HG02943 (cell line): Measurements from ENCODE around the gene IL6R.

Source experiments
- ATAC-seq: cut with Tn5 transposase; IDR thresholded peaks from one replicate; pipeline ENCODE4 v1.9.1; 2021; ENCODE audit warnings: mild to moderate bottlenecking, low read depth, moderate library complexity; ENCODE audit not compliant: unreplicated experiment

Gene IL6R

DNA sequence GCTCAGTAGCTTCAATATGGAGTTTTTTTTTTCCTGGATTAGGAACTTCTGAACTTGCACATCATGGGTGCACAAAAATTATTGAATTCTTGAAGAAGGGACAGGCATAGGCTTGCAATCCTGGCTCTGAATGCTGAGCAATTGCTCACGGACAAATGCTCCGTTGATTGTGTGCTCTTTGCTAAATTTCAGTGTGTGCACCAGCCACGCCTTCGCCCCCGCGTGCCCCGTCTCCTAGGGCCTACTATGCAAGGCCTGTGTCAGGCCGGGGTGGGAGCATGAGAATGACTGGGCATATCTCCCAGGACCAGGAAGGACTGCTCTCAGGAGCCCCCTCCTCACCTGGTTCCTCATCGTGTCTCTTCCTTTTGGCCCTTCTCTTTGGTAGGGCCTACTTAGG is 17.4 kb downstream of the IL6R start:
- no peak for ATAC-seq

DNA sequence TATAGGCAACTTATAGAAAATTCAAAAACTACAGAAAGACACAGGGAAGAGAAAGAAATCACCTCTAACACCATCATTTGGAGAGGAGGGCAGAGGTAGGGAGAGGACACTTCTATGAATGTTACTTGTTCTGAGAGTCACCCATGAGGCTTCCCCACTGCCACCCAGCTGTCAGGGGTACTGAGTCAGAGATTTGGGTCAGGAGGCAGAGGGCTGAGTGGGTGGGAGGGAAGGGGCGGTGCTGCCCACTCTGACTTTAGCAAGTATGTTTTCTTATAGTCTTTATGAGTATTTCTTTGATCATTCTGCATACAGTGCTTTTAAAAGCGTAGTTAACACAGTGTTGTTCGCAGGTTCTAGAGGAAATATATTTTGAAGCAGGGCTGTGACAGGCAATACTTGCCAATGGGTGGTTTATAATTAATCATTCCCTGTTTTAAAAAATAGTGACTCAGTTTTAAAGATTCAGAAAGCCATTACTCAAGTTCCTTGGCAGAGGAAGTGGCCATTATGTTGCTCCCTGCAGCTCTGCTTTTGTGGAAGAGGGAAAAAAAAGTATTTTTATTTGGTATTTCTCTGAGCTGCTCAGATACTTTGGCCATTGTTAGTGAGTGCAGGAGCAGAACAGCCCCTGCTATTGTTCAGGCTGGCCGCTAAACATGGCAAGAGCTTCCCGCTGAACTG is 18.3 kb downstream of the IL6R start:
- no peak for ATAC-seq

DNA sequence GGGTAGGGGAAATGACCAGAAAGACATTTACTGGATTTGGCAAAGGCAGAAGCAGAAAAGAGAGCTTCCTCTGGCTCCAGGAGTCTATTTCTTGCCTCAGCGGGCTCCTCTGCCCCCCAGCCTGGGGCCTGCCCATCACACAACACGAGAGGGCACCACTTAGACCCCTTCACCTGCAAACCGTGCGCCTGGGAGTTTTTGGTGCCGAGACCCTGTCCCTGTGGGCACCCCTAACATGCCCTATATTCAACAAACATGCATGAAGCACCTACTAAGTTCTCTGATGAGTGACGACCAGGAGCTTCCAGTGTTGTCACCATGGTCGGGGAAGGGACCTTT is 18.8 kb downstream of the IL6R start:
- ATAC-seq, result no peak

DNA sequence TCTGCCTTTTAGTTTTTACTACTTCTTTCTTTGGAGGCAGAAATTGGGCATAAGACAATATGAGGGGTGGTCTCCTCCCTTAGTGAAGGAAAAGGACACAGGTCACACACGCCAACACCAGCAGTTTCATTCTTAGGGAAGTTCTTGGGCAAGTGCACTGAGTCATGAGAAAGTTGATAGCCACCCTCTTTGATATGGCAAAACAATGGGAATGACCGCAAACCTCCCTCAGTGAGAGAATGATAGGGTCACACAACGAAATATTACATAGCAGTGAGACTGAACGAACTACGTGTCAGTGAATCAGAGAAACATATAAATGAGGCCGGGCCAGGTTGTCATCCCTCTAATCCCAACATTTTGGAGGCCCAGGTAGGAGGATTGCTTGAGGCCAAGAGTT is 20.0 kb downstream of the IL6R start:
- ATAC-seq, result no peak

DNA sequence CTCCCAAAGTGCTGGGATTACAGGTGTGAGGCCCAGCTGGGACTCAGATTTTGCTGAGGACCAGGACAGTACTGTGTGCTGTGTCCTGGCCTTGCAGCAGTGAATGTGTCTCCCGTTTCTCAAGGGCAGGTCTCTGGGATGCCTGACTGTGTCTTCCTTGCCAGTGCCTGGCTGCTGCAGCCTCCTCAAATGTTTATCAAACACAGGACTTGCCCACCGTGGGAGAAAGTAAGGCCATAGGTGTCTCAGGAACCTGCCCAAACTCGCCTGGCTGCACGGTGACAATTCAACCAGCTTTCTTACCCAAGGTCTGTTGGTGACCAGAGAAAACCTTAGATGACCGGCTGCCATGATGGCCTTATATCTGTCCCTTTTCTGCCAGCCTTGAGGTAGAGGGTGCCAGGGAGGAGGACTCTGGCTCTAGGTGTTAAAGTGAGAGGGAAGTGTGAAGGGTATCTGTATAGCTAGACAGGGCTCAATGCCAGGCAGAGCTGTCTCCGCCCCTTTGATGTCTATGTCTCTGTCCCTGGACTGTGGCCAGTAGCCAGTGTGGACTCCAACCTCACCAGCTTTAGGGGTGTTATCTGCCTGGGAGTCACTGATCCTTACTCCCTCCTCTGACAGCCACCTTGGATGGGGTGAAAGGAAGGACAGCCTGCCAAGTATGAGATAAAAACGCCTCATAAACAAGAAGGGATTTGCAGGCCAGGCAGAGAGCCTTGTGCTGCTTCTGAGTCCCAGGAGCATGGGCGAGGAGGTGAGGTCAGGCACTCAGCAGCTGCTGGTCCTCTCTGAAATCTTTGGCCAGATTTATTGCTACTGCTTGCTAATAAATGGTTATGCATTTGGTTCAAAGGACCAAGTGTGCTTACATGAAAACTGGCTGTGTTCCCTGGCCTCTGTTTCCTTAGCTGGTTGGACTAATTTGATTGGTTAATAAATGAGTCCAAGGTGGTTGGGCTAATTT is 22.3 kb downstream of the IL6R start:
- no peak for ATAC-seq

DNA sequence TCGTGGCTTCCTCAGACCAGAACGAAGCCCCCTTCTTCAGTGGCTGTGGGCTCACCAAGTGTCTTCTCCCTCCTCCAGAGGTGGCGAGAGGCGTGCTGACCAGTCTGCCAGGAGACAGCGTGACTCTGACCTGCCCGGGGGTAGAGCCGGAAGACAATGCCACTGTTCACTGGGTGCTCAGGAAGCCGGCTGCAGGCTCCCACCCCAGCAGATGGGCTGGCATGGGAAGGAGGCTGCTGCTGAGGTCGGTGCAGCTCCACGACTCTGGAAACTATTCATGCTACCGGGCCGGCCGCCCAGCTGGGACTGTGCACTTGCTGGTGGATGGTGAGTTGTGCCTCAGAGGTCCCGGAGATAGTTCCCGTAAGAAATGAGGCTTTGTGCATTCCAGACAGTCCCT is 24.0 kb downstream of the IL6R start:
- no peak for ATAC-seq

DNA sequence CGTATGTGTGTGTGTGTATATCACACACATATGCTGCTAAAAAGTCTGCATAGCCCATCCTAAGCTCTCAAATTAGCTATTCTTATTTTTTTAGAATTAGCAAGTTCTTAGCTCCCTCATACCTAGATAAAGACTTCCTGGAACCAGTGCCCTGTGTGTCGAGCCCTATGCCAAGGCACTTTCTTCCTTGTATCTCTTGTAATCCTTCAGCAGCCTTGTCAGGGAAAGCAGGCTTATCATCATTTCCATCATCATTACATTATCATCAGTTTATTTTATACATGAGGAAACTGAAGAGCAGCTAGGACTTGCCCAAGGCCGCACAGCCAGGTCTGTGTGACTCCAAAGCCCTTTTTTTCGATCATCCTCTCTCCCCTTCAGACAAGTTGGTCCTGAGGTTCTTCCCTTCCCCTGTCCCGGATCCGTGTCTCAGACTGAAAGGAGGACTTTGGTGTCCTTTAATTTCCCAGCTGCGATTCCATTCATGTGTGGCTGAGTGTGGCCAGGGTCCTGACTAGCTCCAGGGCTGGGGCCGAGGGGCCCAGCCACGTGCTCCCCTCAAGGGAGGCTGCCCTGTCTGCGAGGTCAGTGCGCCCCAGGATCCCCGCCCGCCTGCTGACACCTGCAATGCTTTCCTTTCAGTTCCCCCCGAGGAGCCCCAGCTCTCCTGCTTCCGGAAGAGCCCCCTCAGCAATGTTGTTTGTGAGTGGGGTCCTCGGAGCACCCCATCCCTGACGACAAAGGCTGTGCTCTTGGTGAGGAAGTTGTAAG is 24.9 kb downstream of the IL6R start:
- ATAC-seq, result no peak

DNA sequence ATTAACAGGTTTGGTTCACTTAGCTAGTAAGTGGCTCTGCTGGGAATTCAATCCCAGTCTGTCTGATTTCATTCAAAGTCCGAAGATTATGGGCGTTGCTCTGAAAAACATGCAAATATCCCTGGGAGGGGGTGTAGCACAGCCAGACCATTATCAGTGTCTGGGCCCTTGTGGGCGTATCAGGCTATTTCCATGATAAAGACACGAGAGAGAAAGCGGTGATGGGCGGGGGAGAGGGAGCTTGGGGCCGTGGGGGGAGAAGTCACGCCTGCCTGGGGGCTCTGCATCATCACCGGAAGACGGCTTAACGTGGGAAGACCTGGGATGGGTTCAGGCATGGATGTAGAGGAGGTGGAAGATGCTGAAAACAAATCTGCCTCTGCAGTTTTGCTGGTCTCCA is 25.8 kb downstream of the IL6R start:
- no peak for ATAC-seq

DNA sequence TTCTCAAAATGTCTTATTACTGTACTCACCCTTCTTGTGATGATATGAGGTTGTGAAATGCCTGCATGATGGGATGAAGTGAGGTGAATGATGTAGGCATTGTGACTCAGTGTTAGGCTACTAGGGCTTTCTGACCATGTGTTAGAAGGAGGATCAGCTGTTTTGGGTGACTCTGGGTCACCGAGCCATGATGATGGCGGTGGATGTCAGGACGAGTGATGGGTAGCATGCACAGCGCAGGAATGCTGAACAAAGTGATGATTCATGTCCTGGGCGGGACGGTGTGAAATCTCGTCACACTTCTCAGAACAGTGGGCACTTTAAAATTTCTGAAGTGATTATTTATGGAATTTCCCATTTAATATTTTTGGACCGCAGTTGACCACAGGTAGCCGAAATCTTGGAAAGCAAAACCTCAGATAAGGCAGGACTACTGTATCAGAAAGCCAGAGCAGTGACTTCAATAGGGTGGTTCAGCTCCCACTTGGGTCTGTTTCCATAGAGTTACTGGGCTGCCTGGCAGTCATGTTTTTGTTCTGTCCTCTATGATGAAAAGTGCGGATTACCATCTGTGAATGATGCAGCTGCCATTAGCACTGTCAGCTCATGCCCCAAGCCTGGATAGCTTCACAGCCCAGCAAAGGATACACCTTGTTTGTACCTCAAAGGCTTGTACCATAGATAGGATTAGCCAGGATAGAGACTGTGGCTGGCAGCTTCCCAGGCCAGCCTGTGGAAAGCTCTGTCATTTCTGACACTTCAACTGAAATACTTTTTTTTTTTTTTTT is 26.6 kb downstream of the IL6R start:
- no peak for ATAC-seq

DNA sequence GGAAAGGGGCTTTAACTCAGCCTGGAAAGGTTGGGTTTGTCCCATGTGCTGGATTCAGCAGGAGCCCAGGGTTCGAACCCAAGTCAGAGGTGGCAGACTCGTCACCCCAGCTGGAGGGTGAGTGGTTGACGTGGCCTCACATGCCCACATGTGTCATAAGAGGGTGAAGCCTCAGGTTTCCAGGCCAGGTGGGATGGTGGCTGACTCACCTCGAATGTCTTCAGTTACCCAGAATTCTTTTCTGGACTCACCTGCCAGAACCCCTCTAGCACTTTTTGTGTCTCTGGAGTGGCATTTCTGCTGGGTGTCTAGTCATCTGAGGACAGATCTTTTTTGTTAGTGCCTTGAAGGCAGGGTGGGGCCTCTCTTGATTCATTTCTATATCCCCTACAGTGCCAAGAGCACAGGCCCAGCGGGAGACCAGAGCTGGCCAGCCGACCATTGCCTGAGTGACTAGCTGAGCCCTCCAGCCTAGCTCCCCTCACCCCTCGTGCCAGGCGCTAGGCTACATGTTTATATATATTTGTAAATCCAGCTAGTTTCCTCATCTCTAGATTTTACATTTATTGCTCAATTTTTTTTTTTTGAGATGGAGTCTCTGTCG is 28.1 kb downstream of the IL6R start:
- ATAC-seq, result no peak

DNA sequence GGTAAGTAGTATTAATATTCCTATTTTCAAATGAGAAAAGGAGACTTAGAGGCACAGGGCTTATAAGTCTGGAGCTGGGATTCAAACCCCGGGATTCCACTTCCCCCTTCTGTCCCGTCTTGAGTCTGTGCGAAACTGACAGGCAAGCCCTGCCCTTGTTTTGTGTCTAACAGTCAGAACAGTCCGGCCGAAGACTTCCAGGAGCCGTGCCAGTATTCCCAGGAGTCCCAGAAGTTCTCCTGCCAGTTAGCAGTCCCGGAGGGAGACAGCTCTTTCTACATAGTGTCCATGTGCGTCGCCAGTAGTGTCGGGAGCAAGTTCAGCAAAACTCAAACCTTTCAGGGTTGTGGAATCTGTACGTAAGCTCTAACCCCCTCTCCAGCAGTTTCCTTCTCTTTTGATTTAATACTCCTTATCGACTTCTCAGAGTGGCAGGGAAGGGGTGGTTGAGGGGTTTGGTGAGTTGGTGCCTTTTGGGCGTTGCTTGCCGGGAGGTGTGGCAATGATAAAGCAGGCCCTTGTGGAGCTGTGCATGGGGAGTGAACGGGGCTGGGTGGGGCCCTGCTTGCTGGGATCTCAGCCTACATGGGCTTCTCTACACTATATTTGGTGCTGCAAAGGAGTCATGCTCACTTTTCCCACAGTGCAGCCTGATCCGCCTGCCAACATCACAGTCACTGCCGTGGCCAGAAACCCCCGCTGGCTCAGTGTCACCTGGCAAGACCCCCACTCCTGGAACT is 29.4 kb downstream of the IL6R start:
- no peak for ATAC-seq

DNA sequence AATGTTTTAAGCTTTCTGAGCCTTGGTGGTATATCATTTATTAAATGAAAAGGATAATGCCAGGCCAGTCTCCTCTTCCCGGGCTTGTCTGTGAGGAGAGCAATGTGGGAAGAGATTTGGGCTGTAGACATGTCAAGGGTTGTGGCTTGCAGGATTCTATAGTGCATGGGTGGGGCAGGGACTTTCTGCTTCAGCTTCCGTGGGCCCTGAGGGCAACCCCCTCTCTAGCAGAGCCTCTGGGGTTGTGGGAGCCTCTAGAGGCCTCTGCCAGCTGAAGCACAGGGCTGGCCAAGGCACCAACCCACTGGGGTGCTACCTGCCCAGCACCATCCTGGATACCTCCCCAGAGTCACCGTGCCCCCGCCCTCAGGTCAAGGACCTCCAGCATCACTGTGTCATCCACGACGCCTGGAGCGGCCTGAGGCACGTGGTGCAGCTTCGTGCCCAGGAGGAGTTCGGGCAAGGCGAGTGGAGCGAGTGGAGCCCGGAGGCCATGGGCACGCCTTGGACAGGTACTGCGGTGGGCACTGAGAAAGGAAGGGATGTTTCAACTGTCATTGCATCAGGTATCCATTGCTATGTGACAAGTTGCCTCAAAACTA is 30.6 kb downstream of the IL6R start:
- ATAC-seq, result no peak

DNA sequence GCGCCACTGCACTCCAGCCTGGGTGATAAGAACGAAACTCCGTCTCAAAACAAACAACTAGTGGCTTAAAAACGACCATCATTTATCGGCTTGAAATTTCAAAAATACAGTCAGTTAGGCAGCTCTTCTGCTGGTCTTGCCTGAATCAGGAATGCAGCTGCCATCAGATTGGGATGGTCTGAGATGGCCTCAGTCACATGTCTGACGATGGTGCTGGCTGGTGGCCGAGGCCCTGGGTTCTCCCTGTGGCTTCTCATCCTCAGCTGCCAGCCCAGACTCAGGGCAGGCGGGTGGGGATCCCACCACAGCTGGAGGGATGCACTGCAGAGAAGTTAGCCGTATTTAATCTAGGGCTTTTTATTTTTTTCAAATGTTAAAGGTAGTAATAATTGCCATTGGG is 31.3 kb downstream of the IL6R start:
- no peak for ATAC-seq

DNA sequence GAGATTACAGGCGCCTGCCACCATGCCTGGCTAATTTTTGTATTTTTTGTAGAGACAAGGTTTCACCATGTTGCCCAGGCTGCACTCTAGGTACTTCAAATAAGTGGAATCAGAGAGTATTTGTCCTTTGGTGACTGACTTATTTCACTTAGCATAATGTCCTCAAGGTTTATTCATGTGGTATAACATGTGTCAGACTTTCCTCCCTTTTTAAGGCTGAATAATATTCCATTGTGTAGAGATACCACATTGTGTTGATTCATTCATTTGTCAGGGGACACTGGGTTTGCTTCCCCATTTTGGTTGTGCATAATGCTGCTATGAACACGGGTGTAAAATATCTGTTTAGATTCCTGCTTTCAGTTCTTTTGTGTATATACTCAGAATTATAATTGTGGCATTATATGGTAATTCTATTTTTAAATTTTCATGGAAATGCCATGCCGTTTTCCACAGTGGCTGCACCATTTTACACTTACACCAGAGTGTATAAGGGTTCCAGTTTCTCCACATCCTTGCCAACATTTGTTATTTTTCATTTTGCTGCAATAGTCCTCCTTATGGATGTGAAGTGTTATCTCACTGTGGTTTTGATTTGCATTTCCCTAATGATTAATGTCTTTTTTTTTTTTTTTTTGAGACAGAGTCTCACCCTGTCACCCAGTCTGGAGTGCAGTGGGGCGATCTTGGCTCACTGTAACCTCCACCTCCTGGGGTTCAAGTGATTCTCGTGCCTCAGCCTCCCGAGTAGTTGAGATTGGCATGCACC is 35.1 kb downstream of the IL6R start:
- no peak for ATAC-seq

DNA sequence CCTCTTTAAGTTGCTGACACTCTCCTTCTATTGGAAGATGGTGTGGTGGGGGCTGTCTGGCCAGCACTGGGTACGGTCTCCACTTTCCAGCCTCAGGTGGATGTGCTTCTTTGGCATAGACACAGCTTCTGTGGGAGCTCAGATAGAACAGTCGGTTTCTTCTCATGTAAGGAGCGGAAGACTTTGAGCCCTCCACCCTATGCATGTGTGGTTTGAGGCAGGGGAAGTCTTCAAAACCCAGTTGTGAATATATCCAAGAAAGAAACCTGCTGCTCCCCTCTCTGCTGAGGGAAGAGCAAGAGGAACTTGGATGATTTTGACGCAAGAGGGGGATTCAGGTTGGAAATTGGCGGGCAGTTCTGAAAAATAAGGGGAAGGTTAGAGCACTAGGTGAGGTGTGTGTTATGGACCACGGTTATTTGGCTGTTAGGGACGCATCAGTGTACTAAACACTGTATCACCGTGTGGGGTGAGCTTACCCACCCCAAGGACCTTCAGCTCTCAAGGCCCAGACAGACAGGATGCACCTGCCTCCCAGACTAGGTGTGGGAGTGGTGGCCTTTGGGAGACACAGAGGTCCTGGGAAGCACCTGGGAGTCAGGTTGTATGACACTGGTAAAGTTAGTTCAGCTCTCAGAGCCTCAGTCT is 36.2 kb downstream of the IL6R start:
- ATAC-seq, result no peak

DNA sequence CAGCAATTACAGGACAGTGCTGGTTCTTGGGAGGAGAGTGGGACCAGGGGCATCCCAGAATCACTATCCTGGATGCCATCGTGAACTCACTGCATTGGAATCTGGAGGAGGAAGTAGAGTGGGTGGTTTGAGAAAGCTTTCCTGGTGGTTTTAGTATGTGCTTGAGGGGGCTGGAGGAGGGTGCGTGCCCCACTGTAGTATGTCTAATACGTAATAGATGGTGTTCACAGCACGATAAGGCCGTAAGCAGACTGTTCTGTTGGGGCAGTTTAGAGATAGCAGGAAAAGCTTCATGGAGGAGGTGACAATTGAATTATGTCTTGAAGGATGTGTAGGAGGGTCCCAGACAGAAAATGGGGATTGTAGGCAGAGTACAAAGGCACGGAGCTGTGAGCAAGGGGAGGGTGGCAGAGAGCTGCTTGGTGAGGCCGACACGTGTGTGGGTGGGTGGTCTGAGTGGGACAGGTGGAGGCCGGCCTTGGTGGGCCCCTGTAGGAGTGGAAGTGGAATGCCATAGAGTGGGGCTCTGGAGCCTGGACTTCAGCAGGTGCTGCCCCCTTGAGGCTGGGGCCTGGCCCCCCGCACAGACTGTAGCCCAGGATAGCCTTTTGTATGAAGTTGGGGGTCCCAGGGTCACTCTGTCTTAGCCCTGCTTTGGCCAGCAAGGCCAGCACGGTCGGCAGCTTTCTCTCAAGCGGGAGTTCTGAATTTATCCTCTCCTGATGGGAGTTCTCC is 37.0 kb downstream of the IL6R start:
- no peak for ATAC-seq
